GM10248 (cell line): ENCODE data around the gene ZC3H7B.
A peak's percentile ranks its signal among the peaks of the same experiment; 100 is the strongest.

Source experiments
- CTCF ChIA-PET: fragments of 300-600 bp; sonication (Branson Sonifier 250); formaldehyde crosslinking; extraction: SDS; loops from one replicate; lab custom pipeline; 2021; ENCODE audit warnings: antibody characterized with exemption; lab: Yijun Ruan, JAX
- POLR2A ChIA-PET: fragments of 350-650 bp; sonication (Branson Sonifier 250); formaldehyde crosslinking; extraction: SDS; loops from one replicate; lab custom pipeline; 2020; ENCODE audit warnings: antibody characterized with exemption; lab: Yijun Ruan, JAX
- DNase-seq: peaks from one replicate; pipeline ENCODE4 v3.0.0; 2012; ENCODE audit errors: extremely low spot score
- TF ChIP-seq, protein P1 (sequence below): IDR thresholded peaks from 2 replicates; pipeline ENCODE4 v1.5.1; 2012; ENCODE audit warnings: mild to moderate bottlenecking, low read depth; ENCODE audit errors: extremely low read depth, missing control alignments, control extremely low read depth

ZC3H7B gene

DNA sequence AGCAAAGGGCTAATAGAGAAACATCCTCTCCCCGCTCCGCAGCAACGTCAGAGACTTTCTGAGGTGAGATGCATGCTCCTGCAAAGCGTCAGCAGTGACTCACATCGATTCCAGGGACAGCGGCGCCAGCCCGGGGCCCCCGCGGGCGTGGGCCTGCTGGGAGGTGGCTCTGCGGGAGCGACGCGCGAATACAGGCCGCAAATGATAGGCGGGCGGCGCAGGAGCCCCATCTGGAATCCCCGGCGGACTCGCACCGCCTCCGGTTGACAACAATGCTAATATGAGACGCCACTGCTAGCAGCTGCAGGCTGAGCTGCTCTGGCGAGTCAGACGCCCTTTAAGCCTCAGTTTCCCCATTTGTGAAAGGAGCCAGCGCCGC is 15.9 kb upstream of the ZC3H7B start:
- CTCF ChIA-PET = interaction anchor here (0.9 to 1.6 kb wide), 7 partner anchors 11 to 362 kb away, joined by 3 to 7 read pairs (median 3); partner anchors contain the start of gene ZC3H7B
- POLR2A ChIA-PET = interaction anchor here (1.0 to 1.7 kb wide), 4 partner anchors 16 to 304 kb away, joined by 5 to 7 read pairs (median 6); partner anchors contain the start of genes PMM1, TEF and ZC3H7B
- peak; percentile 76 for DNase-seq
- TF ChIP-seq, protein P1, sequence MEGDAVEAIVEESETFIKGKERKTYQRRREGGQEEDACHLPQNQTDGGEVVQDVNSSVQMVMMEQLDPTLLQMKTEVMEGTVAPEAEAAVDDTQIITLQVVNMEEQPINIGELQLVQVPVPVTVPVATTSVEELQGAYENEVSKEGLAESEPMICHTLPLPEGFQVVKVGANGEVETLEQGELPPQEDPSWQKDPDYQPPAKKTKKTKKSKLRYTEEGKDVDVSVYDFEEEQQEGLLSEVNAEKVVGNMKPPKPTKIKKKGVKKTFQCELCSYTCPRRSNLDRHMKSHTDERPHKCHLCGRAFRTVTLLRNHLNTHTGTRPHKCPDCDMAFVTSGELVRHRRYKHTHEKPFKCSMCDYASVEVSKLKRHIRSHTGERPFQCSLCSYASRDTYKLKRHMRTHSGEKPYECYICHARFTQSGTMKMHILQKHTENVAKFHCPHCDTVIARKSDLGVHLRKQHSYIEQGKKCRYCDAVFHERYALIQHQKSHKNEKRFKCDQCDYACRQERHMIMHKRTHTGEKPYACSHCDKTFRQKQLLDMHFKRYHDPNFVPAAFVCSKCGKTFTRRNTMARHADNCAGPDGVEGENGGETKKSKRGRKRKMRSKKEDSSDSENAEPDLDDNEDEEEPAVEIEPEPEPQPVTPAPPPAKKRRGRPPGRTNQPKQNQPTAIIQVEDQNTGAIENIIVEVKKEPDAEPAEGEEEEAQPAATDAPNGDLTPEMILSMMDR = no peak

DNA sequence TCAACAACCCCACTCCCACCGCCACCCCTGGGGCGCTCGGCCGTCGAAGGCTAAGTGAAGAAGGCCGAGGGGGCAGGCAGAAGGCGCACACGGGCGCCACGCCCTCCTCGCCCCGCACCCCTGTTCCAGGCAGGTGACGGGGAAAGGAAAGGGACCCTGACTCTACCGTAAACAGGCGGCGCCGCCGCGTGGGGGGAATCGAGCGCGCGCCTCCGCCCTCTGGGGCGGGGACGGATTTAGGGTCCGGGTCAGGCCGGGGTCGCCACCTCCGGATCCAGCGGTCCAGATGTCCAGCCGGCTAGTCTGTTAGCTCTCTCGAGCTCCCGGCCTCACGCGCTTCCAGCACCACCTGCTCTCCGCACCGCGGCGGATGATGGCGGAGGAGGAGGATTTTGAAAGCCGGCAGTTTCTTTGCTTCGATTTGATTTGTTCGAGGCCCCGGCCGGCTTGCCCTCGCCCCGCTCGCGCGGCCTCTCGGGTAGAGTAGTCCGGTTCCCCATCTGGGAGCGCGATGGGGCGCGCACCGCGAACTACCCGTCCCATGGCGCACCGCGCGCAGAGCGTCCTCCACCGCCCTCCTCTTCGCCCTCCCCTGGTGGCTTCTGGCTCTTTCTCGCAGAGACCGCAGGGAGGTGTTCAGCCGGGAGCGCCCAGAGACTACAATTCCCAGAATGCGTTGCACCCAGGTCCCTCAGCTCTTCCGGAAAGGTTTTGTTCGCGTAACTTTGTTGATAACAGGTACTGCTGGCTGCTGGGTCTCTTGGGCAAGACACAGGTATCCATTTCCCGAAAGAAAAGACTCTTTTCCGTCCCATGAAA is 15.3 kb upstream of the ZC3H7B start, which contains the start of gene RANGAP1:
RANGAP1 (minus strand) TSS at position 368 of the 819 bp plus-strand sequence. CDS start 5,143 bp downstream, outside the sequence.
- ChIA-PET CTCF (interaction anchor here (1.2 to 1.6 kb wide), 5 partner anchors 11 to 29 kb away, joined by 3 to 7 read pairs (median 3); partner anchors contain the start of gene ZC3H7B), POLR2A (interaction anchor here (1.0 to 1.7 kb wide), 4 partner anchors 15 to 304 kb away, joined by 5 to 7 read pairs (median 6); partner anchors contain the start of genes PMM1, TEF and ZC3H7B)
- DNase-seq = peak; percentile 97
- TF ChIP-seq, protein P1 = no peak

DNA sequence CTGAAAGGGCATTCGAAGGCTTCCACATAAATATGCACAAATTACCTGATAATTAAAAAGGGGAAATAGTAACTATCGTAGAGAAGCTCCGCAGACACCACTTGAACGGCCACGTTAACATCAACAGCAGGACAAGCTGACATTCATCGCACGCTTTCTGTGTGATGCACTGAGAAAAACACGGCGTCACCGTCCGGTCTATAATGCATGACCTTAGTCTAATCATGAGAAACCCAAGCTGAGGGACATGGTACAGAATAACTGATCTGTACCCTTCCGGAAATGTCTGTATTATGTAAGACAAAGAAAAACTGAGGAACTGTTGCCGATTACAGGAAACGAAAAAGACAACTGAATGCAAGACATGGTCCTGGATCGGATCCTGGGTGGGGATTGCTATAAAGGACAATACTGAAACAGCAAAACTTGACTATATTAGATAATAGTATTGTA is 14.7 kb upstream of the ZC3H7B start:
- ChIA-PET POLR2A (interaction anchor here (1.6 to 1.7 kb wide), 3 partner anchors 15 to 303 kb away, joined by 5 to 7 read pairs (median 6); partner anchors contain the start of genes PMM1 and ZC3H7B), CTCF (interaction anchor here (1.2 to 1.6 kb wide), 3 partner anchors 12 to 29 kb away, joined by 3 to 7 read pairs (median 3); partner anchors contain the start of gene ZC3H7B)
- DNase-seq = no peak
- TF ChIP-seq, protein P1 = no peak

DNA sequence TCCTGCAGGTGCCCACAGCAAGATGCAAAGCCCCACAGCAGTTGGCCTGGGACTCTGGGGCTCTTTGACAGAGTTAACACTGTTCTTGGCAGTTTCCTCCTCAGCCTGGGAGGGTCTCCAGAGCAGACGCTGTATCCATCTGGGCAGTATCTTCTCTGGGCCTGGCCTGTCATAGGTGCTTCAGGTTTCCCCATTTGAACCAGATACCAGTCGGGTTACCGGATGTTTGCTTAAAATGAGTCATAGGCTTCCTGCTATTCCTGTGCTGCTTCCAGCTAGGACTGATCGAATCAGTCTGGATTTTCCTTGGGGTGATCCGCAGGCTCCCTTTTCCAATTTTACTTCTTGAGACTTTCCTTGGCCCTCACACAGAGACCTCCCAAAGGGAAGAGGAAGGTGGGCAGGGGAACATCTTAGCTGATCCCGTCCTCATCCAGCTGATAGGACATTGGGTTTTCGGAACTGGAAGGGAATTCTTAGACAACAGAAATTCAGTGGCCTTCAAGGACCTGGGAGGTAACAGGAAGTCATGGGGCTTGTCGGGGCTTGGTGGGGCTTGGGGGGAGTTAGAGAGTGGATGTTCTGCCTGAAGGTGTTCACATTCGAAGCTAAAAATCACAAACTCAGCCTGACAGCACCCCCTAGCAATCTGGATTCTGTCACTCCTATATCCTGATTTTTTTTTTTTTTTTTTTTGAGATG is 12.9 kb upstream of the ZC3H7B start:
- CTCF ChIA-PET = interaction anchor here (1.0 to 1.2 kb wide), 2 partner anchors 33 to 51 kb away, joined by 3 to 4 read pairs; no protein-coding TSS in a partner anchor
- no peak for DNase-seq
- POLR2A ChIA-PET = interaction anchor here (1.9 kb wide), 1 partner anchor 158 kb away, joined by 7 read pairs; the partner anchor contains the start of gene TOB2
- TF ChIP-seq, protein P1 = no peak

DNA sequence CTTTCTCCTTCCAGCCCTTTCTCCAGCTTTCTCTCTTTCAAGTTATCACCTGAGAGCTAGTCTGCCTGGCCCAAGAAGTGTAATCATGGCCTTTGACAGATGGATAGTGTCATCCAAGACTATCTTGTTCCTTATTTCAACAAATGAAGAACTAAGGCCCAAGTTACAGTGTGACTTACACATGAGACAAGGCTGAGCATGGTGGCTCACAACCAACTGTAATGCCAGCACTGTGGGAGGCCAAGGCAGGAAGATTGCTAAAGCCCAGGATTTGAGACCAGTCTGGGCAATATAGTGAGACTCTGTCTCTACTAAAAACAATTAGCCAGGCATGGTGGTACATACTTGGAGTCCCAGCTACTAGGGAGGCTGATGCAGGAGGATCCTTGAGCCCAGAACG is 11.7 kb upstream of the ZC3H7B start:
- POLR2A ChIA-PET = no interaction called here
- CTCF ChIA-PET = interaction anchor here (1.0 kb wide), 1 partner anchor 17 kb away, joined by 3 read pairs; no protein-coding TSS in a partner anchor

More for the DNA sequence above, 11.7 kb upstream of the ZC3H7B start:
- DNase-seq = no peak
- TF ChIP-seq, protein P1 = no peak
